Measurements from ENCODE around the gene PALMD.

PALMD gene

GRCh38 chr1:99677416-99677815, 31.5 kb downstream of the PALMD start:
- DNase-seq (ENCODE audit: low read depth in 1 of 2, low spot score in 1 of 2), result no peak
- TF ChIP-seq CTCF (IDR thresholded peaks at IDR 0.05; ENCODE audit: insufficient read depth, low read length) (no peak), POLR2AphosphoS5 (IDR thresholded peaks at IDR 0.05; ENCODE audit: low read depth) (no peak), SPI1 (IDR thresholded peaks at IDR 0.05; ENCODE audit: borderline replicate concordance, low read depth) (no peak), REST (IDR thresholded peaks at IDR 0.05; ENCODE audit: insufficient replicate concordance, low read depth) (no peak), GABPA (IDR thresholded peaks at IDR 0.05; ENCODE audit: low read depth) (no peak)
- Histone ChIP-seq H3K27ac (replicated peaks) (no peak overlapping the region), H3K4me3 (replicated peaks; ENCODE audit: insufficient read depth, low read length) (no peak overlapping the region), H3K27me3 (ENCODE audit: insufficient read depth, poor library complexity, severe bottlenecking) (no peaks in the 10 kb centered on the region)

- no peak for DNase-seq (ENCODE audit: low read depth in 1 of 2, low spot score in 1 of 2)
- Histone ChIP-seq H3K4me3 (replicated peaks; ENCODE audit: insufficient read depth, low read length) (no peak overlapping the region), H3K27me3 (ENCODE audit: insufficient read depth, poor library complexity, severe bottlenecking) (no peaks in the 10 kb centered on the region), H3K27ac (replicated peaks) (no peak overlapping the region)
- TF ChIP-seq SPI1 (IDR thresholded peaks at IDR 0.05; ENCODE audit: borderline replicate concordance, low read depth), result no peak
- TF ChIP-seq POLR2AphosphoS5 (IDR thresholded peaks at IDR 0.05; ENCODE audit: low read depth), result no peak
- TF ChIP-seq GABPA (IDR thresholded peaks at IDR 0.05; ENCODE audit: low read depth), result no peak
- TF ChIP-seq REST (IDR thresholded peaks at IDR 0.05; ENCODE audit: insufficient replicate concordance, low read depth), result no peak
- TF ChIP-seq CTCF (IDR thresholded peaks at IDR 0.05; ENCODE audit: insufficient read depth, low read length), result no peak
Measured at GRCh38 chr1:99680270-99680669, 34.4 kb downstream of the PALMD start.

- Histone ChIP-seq H3K27ac (replicated peaks) (no peak overlapping the region), H3K4me3 (replicated peaks; ENCODE audit: insufficient read depth, low read length) (no peak overlapping the region), H3K27me3 (ENCODE audit: insufficient read depth, poor library complexity, severe bottlenecking) (no peaks in the 10 kb centered on the region)
- DNase-seq (ENCODE audit: low read depth in 1 of 2, low spot score in 1 of 2), result no peak
- TF ChIP-seq SPI1 (IDR thresholded peaks at IDR 0.05; ENCODE audit: borderline replicate concordance, low read depth) (no peak), REST (IDR thresholded peaks at IDR 0.05; ENCODE audit: insufficient replicate concordance, low read depth) (no peak), GABPA (IDR thresholded peaks at IDR 0.05; ENCODE audit: low read depth) (no peak), POLR2AphosphoS5 (IDR thresholded peaks at IDR 0.05; ENCODE audit: low read depth) (no peak), CTCF (IDR thresholded peaks at IDR 0.05; ENCODE audit: insufficient read depth, low read length) (no peak)
Measured at GRCh38 chr1:99681583-99681982, 35.7 kb downstream of the PALMD start.
